ENCODE results near the gene ZNF407. TPM values are rescaled to one million over a fixed set of nuclear protein-coding genes. Genes with fewer than 3 reads are reported as not detected.

The ZNF407 gene
- total RNA-seq, 1 donor from 2014 or later = 15.1 TPM

DNA sequence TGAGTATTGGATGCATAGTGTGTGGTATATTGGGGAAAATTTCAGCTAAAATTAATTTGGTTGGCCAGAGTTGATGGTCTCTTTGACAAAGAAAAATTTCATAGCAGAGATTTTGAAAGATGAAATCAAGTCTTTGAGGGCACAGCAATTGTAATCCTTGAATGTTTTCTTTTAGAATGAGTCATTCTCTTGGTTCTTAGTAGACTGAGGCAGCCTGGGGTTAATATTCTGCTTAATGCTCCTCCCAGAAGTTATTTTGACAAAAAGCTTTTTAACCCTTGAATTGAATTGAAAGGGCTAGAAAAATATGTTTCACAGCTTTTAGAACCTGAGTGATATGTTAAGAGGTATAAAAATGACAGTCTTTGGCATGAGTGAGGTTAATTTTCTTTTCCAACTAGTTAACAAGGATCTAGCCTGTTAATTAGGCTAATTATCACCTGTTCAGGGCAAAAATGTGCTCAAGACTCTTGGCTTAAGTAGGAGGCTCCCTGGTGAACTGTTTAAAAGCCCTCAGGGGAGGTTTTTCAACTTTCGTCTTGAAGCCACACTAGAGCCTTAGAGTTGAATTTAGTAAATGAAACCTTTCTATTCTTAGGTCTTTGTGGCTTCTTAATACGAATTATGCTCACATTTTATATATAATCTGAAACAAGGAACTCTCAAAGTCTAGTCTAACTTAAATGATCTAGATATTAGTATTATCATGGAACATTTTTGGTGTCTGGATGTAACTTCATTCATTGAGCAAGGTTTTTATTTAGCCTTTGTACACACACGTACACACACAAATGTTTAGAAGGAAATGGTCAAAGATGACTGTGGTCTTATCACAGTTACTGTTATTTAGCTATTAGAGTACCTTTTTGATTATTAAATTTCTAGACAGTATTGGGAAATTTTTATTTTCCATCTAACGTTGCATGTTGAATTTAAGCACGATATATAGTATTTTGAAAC, 272.5 kb downstream of the ZNF407 start:
- H3K4me3 ChIP-seq (ENCODE audit: low read length in 3 of 3) = no peak overlapping the region
- no peaks in the 10 kb centered on the region for H3K36me3 ChIP-seq (ENCODE audit: control insufficient read depth in 3 of 3, insufficient read depth in 3 of 3, low read length in 3 of 3)
- H3K9me3 ChIP-seq (ENCODE audit: control insufficient read depth in 3 of 3, low read length in 3 of 3) = no peaks in the 10 kb centered on the region
- no peaks in the 10 kb centered on the region for H3K27me3 ChIP-seq (ENCODE audit: control insufficient read depth in 3 of 3, insufficient read depth in 3 of 3, low read length in 3 of 3)
- H3K27ac ChIP-seq (ENCODE audit: low read depth, low read length) = no peak overlapping the region
- no peaks in the 10 kb centered on the region for H3K4me1 ChIP-seq (ENCODE audit: control insufficient read depth in 3 of 3, insufficient read depth in 3 of 3, low read length in 3 of 3)
- H3K9ac ChIP-seq (ENCODE audit: low read depth in 1 of 3, low read length in 3 of 3) = no peak overlapping the region

DNA sequence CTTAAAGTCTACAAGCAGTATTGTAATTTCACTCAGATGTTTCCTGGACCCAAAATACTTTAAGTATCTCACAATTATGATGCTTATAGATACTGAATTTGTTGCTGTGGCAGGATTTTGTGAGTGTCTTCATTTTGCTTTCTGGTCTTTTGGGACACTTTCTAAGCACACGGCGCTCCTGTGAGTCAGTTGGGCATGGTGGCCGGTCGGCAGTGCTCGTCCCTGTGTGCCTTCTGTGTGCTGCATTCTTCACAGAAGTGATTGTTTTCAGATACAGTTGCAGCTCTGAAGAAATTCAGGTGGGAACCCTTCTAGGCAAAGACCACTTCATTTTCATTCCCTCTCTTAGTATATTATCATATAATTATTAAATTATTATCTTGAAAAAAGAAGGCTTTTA, 273.3 kb downstream of the ZNF407 start:
- Histone ChIP-seq H3K4me1 (ENCODE audit: control insufficient read depth in 3 of 3, insufficient read depth in 3 of 3, low read length in 3 of 3) (no peaks in the 10 kb centered on the region), H3K9ac (ENCODE audit: low read depth in 1 of 3, low read length in 3 of 3) (no peak overlapping the region), H3K4me3 (ENCODE audit: low read length in 3 of 3) (no peak overlapping the region), H3K36me3 (ENCODE audit: control insufficient read depth in 3 of 3, insufficient read depth in 3 of 3, low read length in 3 of 3) (no peaks in the 10 kb centered on the region), H3K9me3 (ENCODE audit: control insufficient read depth in 3 of 3, low read length in 3 of 3) (no peaks in the 10 kb centered on the region), H3K27ac (ENCODE audit: low read depth, low read length) (no peak overlapping the region), H3K27me3 (ENCODE audit: control insufficient read depth in 3 of 3, insufficient read depth in 3 of 3, low read length in 3 of 3) (no peaks in the 10 kb centered on the region)

DNA sequence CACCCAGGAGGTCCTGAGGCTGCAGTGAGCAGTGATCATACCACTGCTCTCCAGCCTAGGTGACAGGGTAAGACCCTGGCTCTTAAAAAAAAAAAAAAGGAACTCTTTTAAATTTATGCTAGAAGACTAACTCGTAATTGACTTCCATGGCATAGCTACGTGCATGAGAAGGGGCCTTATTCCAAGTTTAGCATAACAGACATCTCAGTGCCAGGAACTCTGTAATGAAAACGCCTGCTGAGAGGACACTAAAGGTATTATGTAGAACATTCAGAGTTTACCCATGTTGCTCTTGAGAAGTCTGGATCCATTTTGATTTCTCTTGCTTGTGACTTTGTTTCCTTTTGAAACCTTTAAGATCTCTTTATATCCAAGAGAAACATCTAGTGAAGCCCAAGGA, 276.0 kb downstream of the ZNF407 start:
- Histone ChIP-seq H3K36me3 (ENCODE audit: control insufficient read depth in 3 of 3, insufficient read depth in 3 of 3, low read length in 3 of 3) (no peaks in the 10 kb centered on the region), H3K27ac (ENCODE audit: low read depth, low read length) (no peak overlapping the region), H3K4me3 (ENCODE audit: low read length in 3 of 3) (no peak overlapping the region), H3K9ac (ENCODE audit: low read depth in 1 of 3, low read length in 3 of 3) (no peak overlapping the region), H3K4me1 (ENCODE audit: control insufficient read depth in 3 of 3, insufficient read depth in 3 of 3, low read length in 3 of 3) (no peaks in the 10 kb centered on the region), H3K27me3 (ENCODE audit: control insufficient read depth in 3 of 3, insufficient read depth in 3 of 3, low read length in 3 of 3) (no peaks in the 10 kb centered on the region), H3K9me3 (ENCODE audit: control insufficient read depth in 3 of 3, low read length in 3 of 3) (no peaks in the 10 kb centered on the region)

DNA sequence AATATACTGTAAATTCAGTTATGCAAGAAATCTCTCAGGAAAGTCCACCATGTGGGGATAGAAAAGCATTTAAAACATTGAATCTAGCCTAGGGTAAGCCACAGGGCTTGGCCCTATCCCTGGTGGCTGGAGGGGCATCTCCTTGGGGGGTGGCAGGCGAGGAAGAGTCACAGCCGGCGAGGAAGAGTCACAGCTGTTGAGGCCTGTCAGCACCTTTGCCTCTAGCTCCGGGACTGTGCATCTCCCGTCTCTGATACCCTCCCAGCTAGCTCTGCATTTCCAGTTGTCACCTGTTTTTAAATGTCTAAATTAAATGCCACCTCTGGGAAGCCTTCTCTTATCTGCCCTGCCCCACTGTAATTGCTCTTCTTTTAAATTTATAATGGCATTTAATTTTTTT, 276.7 kb downstream of the ZNF407 start:
- Histone ChIP-seq H3K27ac (ENCODE audit: low read depth, low read length) (no peak overlapping the region), H3K36me3 (ENCODE audit: control insufficient read depth in 3 of 3, insufficient read depth in 3 of 3, low read length in 3 of 3) (no peaks in the 10 kb centered on the region), H3K4me1 (ENCODE audit: control insufficient read depth in 3 of 3, insufficient read depth in 3 of 3, low read length in 3 of 3) (no peaks in the 10 kb centered on the region), H3K4me3 (ENCODE audit: low read length in 3 of 3) (no peak overlapping the region), H3K9me3 (ENCODE audit: control insufficient read depth in 3 of 3, low read length in 3 of 3) (no peaks in the 10 kb centered on the region), H3K9ac (ENCODE audit: low read depth in 1 of 3, low read length in 3 of 3) (no peak overlapping the region), H3K27me3 (ENCODE audit: control insufficient read depth in 3 of 3, insufficient read depth in 3 of 3, low read length in 3 of 3) (no peaks in the 10 kb centered on the region)

GRCh38 chr18:74876630-74877243, 279.1 kb downstream of the ZNF407 start:
- peaks cover 0 to 7% (median 0%) of the 10 kb centered on the region in 3 donors for H3K36me3 ChIP-seq (ENCODE audit: control insufficient read depth in 3 of 3, insufficient read depth in 3 of 3, low read length in 3 of 3)
- no peaks in the 10 kb centered on the region for H3K4me1 ChIP-seq (ENCODE audit: control insufficient read depth in 3 of 3, insufficient read depth in 3 of 3, low read length in 3 of 3)
- H3K27me3 ChIP-seq (ENCODE audit: control insufficient read depth in 3 of 3, insufficient read depth in 3 of 3, low read length in 3 of 3) = no peaks in the 10 kb centered on the region
- no peak overlapping the region for H3K4me3 ChIP-seq (ENCODE audit: low read length in 3 of 3)
- no peak overlapping the region for H3K9ac ChIP-seq (ENCODE audit: low read depth in 1 of 3, low read length in 3 of 3)
- H3K9me3 ChIP-seq (ENCODE audit: control insufficient read depth in 3 of 3, low read length in 3 of 3) = no peaks in the 10 kb centered on the region
- H3K27ac ChIP-seq (ENCODE audit: low read depth, low read length) = no peak overlapping the region

DNA sequence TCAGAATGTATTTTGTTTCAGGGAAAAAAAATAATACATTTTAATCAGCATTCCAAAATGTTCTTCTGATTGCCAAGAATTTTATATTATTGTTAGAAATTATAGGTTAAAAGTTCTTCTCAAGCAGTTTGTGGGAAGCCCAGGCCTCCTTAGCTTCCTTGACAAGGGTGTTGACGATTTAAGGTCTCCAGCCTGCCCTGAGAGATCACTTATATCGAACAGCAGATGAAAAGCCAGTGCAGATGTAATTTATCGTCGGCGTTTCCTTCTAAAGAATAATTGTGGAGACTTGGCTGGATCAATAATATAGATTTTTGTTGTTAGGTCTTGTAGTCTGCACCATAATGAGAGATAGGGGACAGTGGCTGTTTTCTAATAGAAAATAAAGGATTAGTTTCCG, 280.6 kb downstream of the ZNF407 start:
- Histone ChIP-seq H3K27ac (ENCODE audit: low read depth, low read length) (no peak overlapping the region), H3K9ac (ENCODE audit: low read depth in 1 of 3, low read length in 3 of 3) (no peak overlapping the region), H3K27me3 (ENCODE audit: control insufficient read depth in 3 of 3, insufficient read depth in 3 of 3, low read length in 3 of 3) (no peaks in the 10 kb centered on the region), H3K36me3 (ENCODE audit: control insufficient read depth in 3 of 3, insufficient read depth in 3 of 3, low read length in 3 of 3) (peaks cover 2 to 16% (median 3%) of the 10 kb centered on the region in 3 donors), H3K4me3 (ENCODE audit: low read length in 3 of 3) (no peak overlapping the region), H3K9me3 (ENCODE audit: control insufficient read depth in 3 of 3, low read length in 3 of 3) (no peaks in the 10 kb centered on the region), H3K4me1 (ENCODE audit: control insufficient read depth in 3 of 3, insufficient read depth in 3 of 3, low read length in 3 of 3) (no peaks in the 10 kb centered on the region)

DNA sequence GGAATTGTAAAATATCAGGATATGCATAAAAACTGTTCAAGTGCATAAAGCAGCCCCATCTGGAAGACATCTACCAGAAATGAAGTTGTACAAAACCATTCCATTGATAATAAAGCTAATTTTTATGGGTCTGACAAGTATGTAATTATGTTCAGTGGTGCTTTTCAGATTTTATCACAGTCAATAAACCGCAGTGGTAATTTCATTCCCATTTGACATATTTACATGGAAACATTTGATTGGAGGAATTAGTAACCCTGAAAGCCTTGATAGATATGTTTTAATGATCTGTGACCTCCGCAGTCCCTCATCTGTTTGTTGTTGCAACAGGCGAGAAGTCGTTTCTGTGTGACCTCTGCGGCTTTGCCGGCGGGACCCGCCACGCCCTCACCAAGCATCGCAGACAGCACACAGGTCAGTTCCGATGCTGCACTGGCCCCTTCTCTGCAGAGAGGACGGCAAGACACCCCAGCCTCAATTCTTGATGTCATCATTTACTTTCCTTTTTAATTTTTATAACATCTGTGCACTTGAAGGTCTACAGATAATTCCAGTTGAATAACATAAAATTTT, 283.1 kb downstream of the ZNF407 start:
- H3K9ac ChIP-seq (ENCODE audit: low read depth in 1 of 3, low read length in 3 of 3) = no peak overlapping the region
- peaks cover 5 to 21% (median 8%) of the 10 kb centered on the region in 3 donors for H3K36me3 ChIP-seq (ENCODE audit: control insufficient read depth in 3 of 3, insufficient read depth in 3 of 3, low read length in 3 of 3)
- H3K4me1 ChIP-seq (ENCODE audit: control insufficient read depth in 3 of 3, insufficient read depth in 3 of 3, low read length in 3 of 3) = no peaks in the 10 kb centered on the region
- no peaks in the 10 kb centered on the region for H3K9me3 ChIP-seq (ENCODE audit: control insufficient read depth in 3 of 3, low read length in 3 of 3)
- H3K4me3 ChIP-seq (ENCODE audit: low read length in 3 of 3) = no peak overlapping the region
- no peak overlapping the region for H3K27ac ChIP-seq (ENCODE audit: low read depth, low read length)
- H3K27me3 ChIP-seq (ENCODE audit: control insufficient read depth in 3 of 3, insufficient read depth in 3 of 3, low read length in 3 of 3) = no peaks in the 10 kb centered on the region

DNA sequence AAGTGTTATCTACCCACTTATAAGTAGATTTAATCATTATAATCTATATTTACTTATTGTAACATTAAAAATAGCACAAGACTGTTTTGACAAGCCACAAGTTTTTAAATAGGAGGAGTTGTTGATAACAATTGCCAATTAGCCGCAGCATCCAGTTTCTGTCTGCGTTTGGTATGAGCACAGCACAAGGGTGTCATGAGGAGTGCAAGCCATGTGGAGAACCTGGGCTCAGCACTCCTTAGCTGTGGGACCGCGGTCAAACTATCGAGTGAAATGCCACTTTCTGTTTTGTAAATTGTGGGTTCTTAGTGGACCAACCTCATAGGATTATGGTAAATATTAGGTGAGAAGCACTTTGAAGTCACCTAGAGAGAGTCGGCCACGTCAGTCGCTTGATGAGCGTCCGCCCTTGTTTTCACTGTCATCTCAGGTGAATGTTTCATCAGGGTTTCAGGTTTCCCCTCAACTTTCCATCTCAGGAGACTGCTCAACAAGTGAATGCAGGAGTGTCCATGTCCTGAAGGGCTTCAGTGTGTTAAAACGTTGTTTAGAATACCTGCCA, 294.5 kb downstream of the ZNF407 start:
- Histone ChIP-seq H3K4me3 (ENCODE audit: low read length in 3 of 3) (no peak overlapping the region), H3K27ac (ENCODE audit: low read depth, low read length) (no peak overlapping the region), H3K36me3 (ENCODE audit: control insufficient read depth in 3 of 3, insufficient read depth in 3 of 3, low read length in 3 of 3) (peaks cover 4 to 17% (median 9%) of the 10 kb centered on the region in 3 donors), H3K27me3 (ENCODE audit: control insufficient read depth in 3 of 3, insufficient read depth in 3 of 3, low read length in 3 of 3) (no peaks in the 10 kb centered on the region), H3K4me1 (ENCODE audit: control insufficient read depth in 3 of 3, insufficient read depth in 3 of 3, low read length in 3 of 3) (no peaks in the 10 kb centered on the region), H3K9me3 (ENCODE audit: control insufficient read depth in 3 of 3, low read length in 3 of 3) (no peaks in the 10 kb centered on the region), H3K9ac (ENCODE audit: low read depth in 1 of 3, low read length in 3 of 3) (no peak overlapping the region)

GRCh38 chr18:74895686-74896085, 298.0 kb downstream of the ZNF407 start:
- Histone ChIP-seq H3K9me3 (ENCODE audit: control insufficient read depth in 3 of 3, low read length in 3 of 3) (no peaks in the 10 kb centered on the region), H3K4me3 (ENCODE audit: low read length in 3 of 3) (no peak overlapping the region), H3K4me1 (ENCODE audit: control insufficient read depth in 3 of 3, insufficient read depth in 3 of 3, low read length in 3 of 3) (peaks cover 0 to 4% (median 0%) of the 10 kb centered on the region in 3 donors), H3K36me3 (ENCODE audit: control insufficient read depth in 3 of 3, insufficient read depth in 3 of 3, low read length in 3 of 3) (peaks cover 4 to 6% (median 4%) of the 10 kb centered on the region in 3 donors), H3K27me3 (ENCODE audit: control insufficient read depth in 3 of 3, insufficient read depth in 3 of 3, low read length in 3 of 3) (no peaks in the 10 kb centered on the region), H3K27ac (ENCODE audit: low read depth, low read length) (no peak overlapping the region), H3K9ac (ENCODE audit: low read depth in 1 of 3, low read length in 3 of 3) (no peak overlapping the region)

Data from skeletal muscle tissue (tissue), 4 donors.